GM12878 (cell line): ENCODE measurements around the gene PPIP5K1. TPM values are rescaled to one million over a fixed set of nuclear protein-coding genes. Genes with fewer than 3 reads are reported as not detected.

Source experiments
- ATAC-seq: fragments of 200-7000 bp; cut with Tn5 transposase; 3 replicates; pipeline ENCODE4 v1.9.1; 2020; ENCODE audit warnings: mild to moderate bottlenecking, moderate library complexity
- BruUV-seq: library from RNA; stranded (reverse); fragments of 400-500 nt; replicated peaks from 2 replicates; lab custom pipeline; 2021; lab: Mats Ljungman, UMichigan
- CTCF ChIA-PET: fragments of 300-600 bp; sonication (Branson Sonifier 250); formaldehyde crosslinking; extraction: SDS; loops from one replicate; lab custom pipeline; 2021; ENCODE audit warnings: inconsistent platforms; lab: Yijun Ruan, JAX
- POLR2A ChIA-PET: fragments of 350-600 bp; formaldehyde crosslinking; extraction: SDS; loops from one replicate; lab custom pipeline; 2021; ENCODE audit warnings: inconsistent platforms; lab: Charles Lee
- RAD21 ChIA-PET: fragments of 300-600 bp; sonication (Branson Sonifier 250); formaldehyde crosslinking; loops from one replicate; lab custom pipeline; 2023; ENCODE audit warnings: antibody characterized with exemption; ENCODE audit not compliant: unreplicated experiment; lab: Charles Lee
- SMC1A ChIA-PET: fragments of 300-600 bp; sonication (Branson Sonifier 250); formaldehyde crosslinking; loops from one replicate; lab custom pipeline; 2023; ENCODE audit not compliant: unreplicated experiment, uncharacterized antibody; lab: Charles Lee
- DNase-seq: peaks from one replicate; pipeline ENCODE4 v3.0.0-alpha.2; 2011; ENCODE audit warnings: low read depth, low spot score
- FAIRE-seq: peaks from 3 replicates; lab custom pipeline; 2011; peaks lifted over from hg19 to GRCh38; lab: Jason Lieb, UNC
- H2AFZ ChIP-seq: 2 replicates; pipeline ENCODE4 v1.6.0; 2011; ENCODE audit warnings: low read depth, low read length, control low read depth; ENCODE audit not compliant: control insufficient read depth
- H3K27ac ChIP-seq: 2 replicates; pipeline ENCODE4 v1.5.1; 2011; ENCODE audit warnings: control low read depth; ENCODE audit not compliant: control insufficient read depth, insufficient read depth
- H3K27me3 ChIP-seq, 2 experiments: replicated peaks in 1 of 2; 2 replicates each; pipeline versions ENCODE4 v1.6.0 to v1.6.1; 2011; ENCODE audit warnings: low read length in 1 of 2; ENCODE audit not compliant: control insufficient read depth in 2 of 2, insufficient read depth in 2 of 2
- H3K36me3 ChIP-seq, 2 experiments: 2 replicates each; pipeline ENCODE4 v1.5.1; 2011; ENCODE audit warnings: low read length in 1 of 2; ENCODE audit not compliant: control insufficient read depth in 2 of 2, insufficient read depth in 2 of 2
- H3K4me1 ChIP-seq: 2 replicates; pipeline ENCODE4 v1.6.1; 2011; ENCODE audit warnings: mild to moderate bottlenecking, low read length, moderate library complexity, mixed read lengths; ENCODE audit not compliant: control insufficient read depth, insufficient read depth
- H3K4me2 ChIP-seq: 2 replicates; pipeline ENCODE4 v1.6.0; 2011; ENCODE audit warnings: control low read depth; ENCODE audit not compliant: control insufficient read depth, insufficient read depth
- H3K4me3 ChIP-seq: fragments of 200-600 bp; sonication (generic); 2 replicates; pipeline ENCODE4 v1.5.1; 2016
- H3K79me2 ChIP-seq: 2 replicates; pipeline ENCODE4 v1.6.0; 2011; ENCODE audit warnings: low read length; ENCODE audit not compliant: control insufficient read depth, insufficient read depth
- H3K9ac ChIP-seq: 2 replicates; pipeline ENCODE4 v1.8.0; 2011; ENCODE audit warnings: low read length, control low read depth, mixed read lengths; ENCODE audit not compliant: control insufficient read depth, insufficient read depth
- H3K9me3 ChIP-seq: replicated peaks from 3 replicates; pipeline ENCODE4 v1.5.1; 2011; ENCODE audit warnings: mild to moderate bottlenecking, low read length; ENCODE audit not compliant: control insufficient read depth, insufficient read depth
- H4K20me1 ChIP-seq: 2 replicates; pipeline ENCODE4 v1.6.0; 2011; ENCODE audit not compliant: control insufficient read depth, insufficient read depth
- CREB1 ChIP-seq: IDR thresholded peaks from 2 replicates; pipeline ENCODE4 v1.6.1; 2012; ENCODE audit warnings: low read depth, mild to moderate bottlenecking, inconsistent platforms
- FOS ChIP-seq: IDR thresholded peaks from 3 replicates; pipeline ENCODE4 v1.6.1; 2011; ENCODE audit warnings: borderline replicate concordance; ENCODE audit not compliant: insufficient read length; ENCODE audit errors: extremely low read depth
- RCOR1 ChIP-seq: conservative IDR thresholded peaks from 2 replicates; pipeline ENCODE4 v1.6.1; 2012; ENCODE audit warnings: low read depth, low read length, improper control_type of control experiment
- WGBS: methylation state at CpG from one replicate; pipeline ENCODE4 v1.1.6; 2016; ENCODE audit warnings: low lambda C conversion rate; ENCODE audit not compliant: insufficient replicate concordance, insufficient coverage; ENCODE audit errors: missing lambda C conversion rate; 5-methylcytosine and 5-hydroxymethylcytosine counted together
- in situ Hi-C: fragments of 300-500 bp; cut with MboI; formaldehyde crosslinking; loops from 9 replicates; pipeline ENCODE4 v1.14.3; 2018; ENCODE audit warnings: mixed read lengths
- intact Hi-C: fragments of 100-400 bp; cut with micrococcal nuclease; formaldehyde crosslinking; loops from one replicate; pipeline ENCODE4 v1.14.2; 2022; ENCODE audit not compliant: unreplicated experiment
- polyA plus RNA-seq, 11 experiments: library from polyadenylated mRNA; depleted of rRNA in 4 of 11; unstranded in 6 of 11; stranded (reverse) in 5 of 11; fragments of >200 nt; fragmentation: Nextera tagmentation in 4 of 11; fragmentation: Illumina TruSeq in 1 of 11; extraction: Ambion mirVana in 4 of 11; extraction: Trizol in 1 of 11; gene quantifications; 1 replicate in 1 of 11; 2 replicates in 10 of 11; pipeline versions ENCODE4 v1.2.1 to v1.2.3, GENCODE V29; 2011 to 2016; ENCODE audit warnings: inconsistent platforms in 2 of 11, missing spikeins in 2 of 11, low read depth in 1 of 11
- total RNA-seq, 4 experiments: library from RNA; depleted of rRNA in 3 of 4; stranded (reverse); fragments of >200 nt in 3 of 4; fragmentation: Illumina TruSeq in 1 of 4; extraction: Trizol in 1 of 4; gene quantifications; 2 replicates each; pipeline versions ENCODE4 v1.2.1 to v1.2.3, GENCODE V29; 2013 to 2021
- TF ChIP-seq, protein P1 (sequence below): fragments of 150-350 bp; IDR thresholded peaks from 2 replicates; pipeline ENCODE4 v1.6.1; 2014; ENCODE audit warnings: mild to moderate bottlenecking, low read depth, low read length
- TF ChIP-seq, protein P2 (sequence below): fragments of 450-650 bp; IDR thresholded peaks from 2 replicates; pipeline ENCODE4 v1.6.1; 2016; ENCODE audit warnings: mild to moderate bottlenecking

The PPIP5K1 gene
- total and polyA plus RNA-seq, 10 of the 15 experiments (the other 5 are each of a cell fraction or from before 2014, with no cell fraction given), result 2.5 to 54.4 (median 19.4) TPM

GRCh38 chr15:43513550-43513949 is 76.5 kb downstream of the PPIP5K1 start:
- H3K9ac ChIP-seq, result no peak overlapping the region
- ATAC-seq (no peak), FAIRE-seq (no peak), DNase-seq (no peak)
- ChIA-PET SMC1A (interaction anchor here (0.7 to 3.9 kb wide), 8 partner anchors 20 to 139 kb away, joined by 3 to 26 read pairs (median 4); partner anchors contain the start of gene TP53BP1), RAD21 (interaction anchor here (0.9 to 2.6 kb wide), 6 partner anchors 23 to 288 kb away, joined by 3 to 29 read pairs (median 4); no protein-coding TSS in a partner anchor), POLR2A (interaction anchor here (2.6 kb wide), 1 partner anchor 20 kb away, joined by 11 read pairs; the partner anchor contains the start of gene TP53BP1), CTCF (interaction anchor here (0.8 to 8.3 kb wide), 22 partner anchors 10 to 288 kb away, joined by 3 to 88 read pairs (median 8); partner anchors contain the start of genes TP53BP1, TUBGCP4 and ZSCAN29)
- TF ChIP-seq RCOR1 (no peak), FOS (no peak), CREB1 (no peak)
- TF ChIP-seq, protein P1, sequence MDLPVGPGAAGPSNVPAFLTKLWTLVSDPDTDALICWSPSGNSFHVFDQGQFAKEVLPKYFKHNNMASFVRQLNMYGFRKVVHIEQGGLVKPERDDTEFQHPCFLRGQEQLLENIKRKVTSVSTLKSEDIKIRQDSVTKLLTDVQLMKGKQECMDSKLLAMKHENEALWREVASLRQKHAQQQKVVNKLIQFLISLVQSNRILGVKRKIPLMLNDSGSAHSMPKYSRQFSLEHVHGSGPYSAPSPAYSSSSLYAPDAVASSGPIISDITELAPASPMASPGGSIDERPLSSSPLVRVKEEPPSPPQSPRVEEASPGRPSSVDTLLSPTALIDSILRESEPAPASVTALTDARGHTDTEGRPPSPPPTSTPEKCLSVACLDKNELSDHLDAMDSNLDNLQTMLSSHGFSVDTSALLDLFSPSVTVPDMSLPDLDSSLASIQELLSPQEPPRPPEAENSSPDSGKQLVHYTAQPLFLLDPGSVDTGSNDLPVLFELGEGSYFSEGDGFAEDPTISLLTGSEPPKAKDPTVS, result no peak
- TF ChIP-seq, protein P2, sequence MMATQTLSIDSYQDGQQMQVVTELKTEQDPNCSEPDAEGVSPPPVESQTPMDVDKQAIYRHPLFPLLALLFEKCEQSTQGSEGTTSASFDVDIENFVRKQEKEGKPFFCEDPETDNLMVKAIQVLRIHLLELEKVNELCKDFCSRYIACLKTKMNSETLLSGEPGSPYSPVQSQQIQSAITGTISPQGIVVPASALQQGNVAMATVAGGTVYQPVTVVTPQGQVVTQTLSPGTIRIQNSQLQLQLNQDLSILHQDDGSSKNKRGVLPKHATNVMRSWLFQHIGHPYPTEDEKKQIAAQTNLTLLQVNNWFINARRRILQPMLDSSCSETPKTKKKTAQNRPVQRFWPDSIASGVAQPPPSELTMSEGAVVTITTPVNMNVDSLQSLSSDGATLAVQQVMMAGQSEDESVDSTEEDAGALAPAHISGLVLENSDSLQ, result no peak
- H3K79me2 ChIP-seq, result no peaks in the 10 kb centered on the region
- no TSS peak for BruUV-seq
- no peaks in the 10 kb centered on the region for H3K9me3 ChIP-seq
- H3K4me3 ChIP-seq, result no peak overlapping the region
- no peaks in the 10 kb centered on the region for H3K36me3 ChIP-seq
- in situ Hi-C loops, result no loop called here
- no peak overlapping the region for H3K4me2 ChIP-seq
- intact Hi-C loops, result loop anchor here (5.0 kb wide), 1 partner anchor 71 kb away; no protein-coding TSS in a partner anchor
- WGBS, result 15% methylated on average over 1 of the region's 1 CpG
- H3K4me1 ChIP-seq, result peaks cover 6% of the 10 kb centered on the region
- peaks cover 11 to 15% of the 10 kb centered on the region in 2 experiments; a peak in 3 of 4 replicates for H3K27me3 ChIP-seq
- no peak overlapping the region for H3K27ac ChIP-seq
- H4K20me1 ChIP-seq, result no peaks in the 10 kb centered on the region
- H2AFZ ChIP-seq, result no peak overlapping the region
